Stimulated activated CD8-positive, alpha-beta memory T cell treated with anti-CD3 and anti-CD28 coated beads, Interleukin-12 subunit alpha, Interleukin-12 subunit beta, amount 100 ng/mL, for 24 hours (primary cell): ENCODE measurements around the gene RYK.
"Not testable (repeated sequence)": the region's sequence is repeated elsewhere in the genome, so short reads cannot be mapped to it uniquely, and the experiment has no call there.

Experiments used
- DNase-seq: peaks from one replicate; pipeline ENCODE4 v3.0.0-alpha.2; 2020; ENCODE audit errors: extremely low read depth

The RYK gene

GRCh38 chr3:134255404-134255803 is 4.7 kb upstream of the RYK start:
- no peak for DNase-seq

GRCh38 chr3:134253475-134254226 is 3.0 kb upstream of the RYK start:
- no peak for DNase-seq

GRCh38 chr3:134252766-134253165 is 2.1 kb upstream of the RYK start:
- no peak for DNase-seq

GRCh38 chr3:134251731-134252391 is 1.2 kb upstream of the RYK start:
- no peak for DNase-seq

GRCh38 chr3:134249935-134250716 is 533 bp downstream of the RYK start:
- DNase-seq: peak; percentile 20

- no peak for DNase-seq
These were observed 1.3 kb downstream of the RYK start for GRCh38 chr3:134249296-134249841.

- no peak for DNase-seq
These were observed 5.7 kb downstream of the RYK start for GRCh38 chr3:134244921-134245320.

- DNase-seq: no peak
These were observed 7.7 kb downstream of the RYK start for GRCh38 chr3:134242649-134243617.

- DNase-seq: no peak
These were observed 11.1 kb downstream of the RYK start for GRCh38 chr3:134239538-134239937.

- no peak for DNase-seq
These were observed 13.1 kb downstream of the RYK start for GRCh38 chr3:134237454-134238145.

GRCh38 chr3:134236505-134237170 is 14.0 kb downstream of the RYK start:
- no peak for DNase-seq

GRCh38 chr3:134235577-134236076 is 15.0 kb downstream of the RYK start:
- DNase-seq: no peak

GRCh38 chr3:134232951-134233350 is 17.7 kb downstream of the RYK start:
- DNase-seq: no peak

- no peak for DNase-seq
These were observed 18.5 kb downstream of the RYK start for GRCh38 chr3:134232151-134232550.

- no peak for DNase-seq
These were observed 19.5 kb downstream of the RYK start for GRCh38 chr3:134231131-134231530.

GRCh38 chr3:134229038-134229437 is 21.6 kb downstream of the RYK start:
- DNase-seq: no peak

GRCh38 chr3:134228479-134228878 is 22.2 kb downstream of the RYK start:
- no peak for DNase-seq

- no peak for DNase-seq
These were observed 22.6 kb downstream of the RYK start for GRCh38 chr3:134228035-134228434.

GRCh38 chr3:134224796-134225156 is 25.9 kb downstream of the RYK start:
- not testable (repeated sequence) for DNase-seq

GRCh38 chr3:134222835-134223234 is 27.8 kb downstream of the RYK start:
- no peak for DNase-seq
